ENCODE data around the gene ERCC2.
"Not testable (repeated sequence)": the region's sequence is repeated elsewhere in the genome, so short reads cannot be mapped to it uniquely, and the experiment has no call there.

Gene ERCC2

GRCh38 chr19:45370410-45371204 lies at the start of gene ERCC2:
TSS of gene ERCC2 (minus strand) at chr19:45370573. CDS start at chr19:45370540, 33 bp downstream.
- peak; percentile 98 for DNase-seq

GRCh38 chr19:45419895-45420294 lies 49.5 kb upstream of the ERCC2 start:
- no peak for DNase-seq

DNA sequence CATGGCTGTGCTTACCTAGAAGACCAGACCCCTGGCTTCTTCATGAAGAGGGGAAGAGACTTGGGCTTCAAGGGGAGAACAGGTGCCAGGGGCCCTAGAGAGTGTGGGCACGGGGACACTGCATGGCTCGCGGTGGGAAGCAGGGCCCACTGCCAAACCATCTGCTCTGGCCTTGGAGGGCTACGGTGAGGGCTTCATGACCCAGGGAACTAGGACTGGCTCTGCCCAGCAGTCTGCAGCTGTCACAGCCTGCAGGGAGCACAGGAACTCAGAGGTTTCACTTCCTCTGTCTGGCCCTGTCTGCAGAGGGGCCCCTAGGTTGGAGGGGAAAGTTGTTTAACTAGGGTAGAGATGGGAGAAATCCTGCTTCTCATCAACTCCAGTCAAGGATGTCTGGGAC lies 49.0 kb upstream of the ERCC2 start:
- no peak for DNase-seq

DNA sequence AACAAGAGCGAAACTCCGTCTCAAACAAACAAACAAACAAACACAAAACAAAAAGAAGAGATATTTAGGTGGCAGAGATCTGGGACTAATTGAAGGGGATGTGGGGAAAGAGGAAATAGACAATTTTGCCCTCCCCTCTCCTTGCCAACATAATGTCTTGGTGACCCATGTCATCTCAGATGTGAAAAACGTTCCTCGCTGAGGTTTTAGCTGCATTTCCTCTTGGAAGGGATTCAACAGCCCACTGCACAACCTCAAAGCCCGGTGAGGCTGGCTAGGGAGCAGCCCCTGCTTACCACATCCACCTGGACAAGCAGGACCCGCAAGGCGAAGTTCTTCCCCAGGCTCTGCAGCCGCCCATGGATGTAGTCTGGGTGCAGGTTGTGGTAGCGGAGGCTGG lies 48.4 kb upstream of the ERCC2 start:
- DNase-seq = no peak

DNA sequence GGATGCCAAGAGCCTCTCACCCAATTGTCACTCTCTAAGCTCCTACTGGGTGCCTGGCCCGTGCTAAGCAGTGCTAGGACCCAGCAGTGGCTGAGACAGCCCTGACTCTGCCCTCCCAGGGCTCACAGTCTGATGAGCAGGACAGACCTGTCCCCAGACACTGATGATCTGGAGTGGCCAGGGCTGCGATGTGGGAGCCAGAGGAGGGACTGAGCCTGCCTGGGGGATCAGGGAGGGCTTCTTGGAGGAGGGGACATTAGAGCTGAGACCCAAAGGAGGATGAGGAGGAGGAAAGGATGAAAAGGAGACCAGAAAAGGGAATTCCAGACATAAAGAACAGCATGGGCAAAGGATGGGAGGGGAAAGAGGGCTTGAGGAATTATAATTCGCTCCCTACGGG lies 46.8 kb upstream of the ERCC2 start:
- DNase-seq = no peak

DNA sequence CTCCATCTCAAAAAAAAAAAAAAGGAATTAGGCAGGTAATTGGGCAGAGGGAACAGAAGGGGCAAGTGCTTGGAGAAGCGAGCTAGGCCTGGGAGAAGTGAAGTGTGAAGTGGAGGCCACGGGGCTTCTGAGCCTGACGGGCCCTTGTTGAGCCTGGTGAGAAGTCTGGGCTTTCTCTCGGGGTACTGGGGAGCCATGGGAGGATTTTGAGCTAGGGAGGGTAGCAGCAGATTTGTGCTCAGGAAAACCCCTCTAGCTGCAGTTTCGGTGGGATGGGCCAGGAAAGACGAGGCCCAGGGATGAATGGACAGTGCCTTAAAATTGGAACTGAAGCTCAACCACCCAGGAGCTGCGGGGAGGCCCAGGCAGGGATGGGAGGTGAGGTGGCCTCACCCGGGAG lies 44.1 kb upstream of the ERCC2 start:
- DNase-seq = no peak

- no peak for DNase-seq
Observed at GRCh38 chr19:45413497-45413896, 43.1 kb upstream of the ERCC2 start.

- not testable (repeated sequence) for DNase-seq
Observed at GRCh38 chr19:45410330-45410729, 40.0 kb upstream of the ERCC2 start.

DNA sequence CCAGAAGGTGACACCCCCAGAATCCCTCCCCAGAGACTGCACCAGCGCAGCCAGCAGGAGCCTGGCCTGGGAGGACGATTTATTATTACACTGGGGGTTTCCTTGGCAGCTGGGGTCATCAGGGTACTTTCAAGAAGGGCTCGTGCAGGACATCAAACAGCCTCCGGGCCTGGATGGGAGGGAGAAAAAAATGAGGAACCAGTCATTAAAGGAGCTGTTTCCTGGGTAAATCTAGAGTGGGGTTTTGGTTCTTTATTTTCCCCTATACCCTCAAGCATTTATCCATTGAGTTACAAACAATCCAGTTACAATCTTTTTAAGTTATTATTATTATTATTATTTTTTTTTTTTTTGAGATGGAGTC lies 39.2 kb upstream of the ERCC2 start:
- DNase-seq = no peak

GRCh38 chr19:45408830-45409556 lies 38.6 kb upstream of the ERCC2 start:
- no peak for DNase-seq

DNA sequence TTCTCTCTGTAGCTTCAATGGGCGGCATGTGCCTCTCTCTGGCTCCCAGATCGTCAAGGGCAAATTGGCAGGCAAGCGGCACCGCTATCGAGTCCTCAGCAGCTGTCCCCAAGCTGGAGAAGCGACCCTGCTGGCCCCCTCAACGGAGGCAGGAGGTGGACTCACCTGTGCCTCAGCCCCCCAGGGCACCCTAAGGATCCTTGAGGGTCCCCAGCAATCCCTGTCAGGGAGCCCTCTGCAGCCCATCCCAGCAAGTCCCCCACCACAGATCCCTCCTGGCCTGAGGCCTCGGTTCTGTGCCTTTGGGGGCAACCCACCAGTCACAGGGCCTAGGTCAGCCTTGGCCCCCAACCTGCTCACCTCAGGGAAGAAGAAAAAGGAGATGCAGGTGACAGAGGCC lies 37.7 kb upstream of the ERCC2 start:
- no peak for DNase-seq

- not testable (repeated sequence) for DNase-seq
Observed at GRCh38 chr19:45407585-45407984, 37.2 kb upstream of the ERCC2 start.

- DNase-seq = no peak
Observed at GRCh38 chr19:45407091-45407375, 36.7 kb upstream of the ERCC2 start.

DNA sequence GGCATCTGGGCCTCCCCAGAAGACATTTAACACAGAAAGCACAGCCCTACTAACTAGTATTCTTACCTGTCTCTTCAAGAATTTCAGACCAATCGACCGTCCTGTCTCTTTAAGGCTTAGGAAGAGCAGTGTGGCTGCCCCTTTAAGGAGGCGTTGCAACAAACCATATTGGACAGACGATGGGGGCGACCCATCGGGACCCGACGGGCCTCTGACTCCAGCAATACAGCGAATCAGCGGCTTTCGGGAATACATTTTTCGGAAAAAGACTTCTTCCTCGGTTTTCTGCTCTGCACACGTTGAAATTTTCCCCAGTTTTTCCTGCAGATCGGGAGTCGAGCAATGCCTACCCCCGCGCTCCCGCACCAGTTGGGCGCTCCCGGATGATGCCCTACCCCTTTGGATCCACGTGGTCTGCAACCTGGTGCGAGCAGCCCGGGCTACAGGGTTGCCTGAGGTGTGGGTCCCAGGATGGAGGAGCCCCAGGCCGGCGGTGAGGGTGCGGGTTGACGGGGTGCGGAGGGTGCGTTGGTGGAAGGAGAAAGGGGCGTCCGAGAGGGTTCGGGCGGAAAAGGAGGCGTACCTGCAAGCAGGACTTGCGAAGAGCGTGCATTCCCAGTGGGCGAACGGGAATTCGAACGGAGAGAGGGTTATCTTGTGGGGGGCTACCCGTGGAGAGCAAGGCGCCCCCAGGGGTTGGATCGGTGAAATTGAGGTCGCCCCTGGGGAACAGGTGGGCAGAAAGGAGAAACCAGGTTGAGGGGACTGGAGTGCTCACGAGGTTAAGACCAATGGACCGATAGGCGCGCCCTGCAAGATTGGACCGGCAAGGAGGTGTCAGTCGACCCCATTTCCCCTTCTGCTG lies 36.1 kb upstream of the ERCC2 start, which contains the start of gene POLR1G:
Gene POLR1G, plus strand, starts transcription at position 419 of the 865 bp plus-strand sequence. Its CDS starts 53 bp downstream, at position 472.
- peak; percentile 95 for DNase-seq

- DNase-seq = peak; percentile 93
Observed at GRCh38 chr19:45405435-45406225, 35.3 kb upstream of the ERCC2 start.

DNA sequence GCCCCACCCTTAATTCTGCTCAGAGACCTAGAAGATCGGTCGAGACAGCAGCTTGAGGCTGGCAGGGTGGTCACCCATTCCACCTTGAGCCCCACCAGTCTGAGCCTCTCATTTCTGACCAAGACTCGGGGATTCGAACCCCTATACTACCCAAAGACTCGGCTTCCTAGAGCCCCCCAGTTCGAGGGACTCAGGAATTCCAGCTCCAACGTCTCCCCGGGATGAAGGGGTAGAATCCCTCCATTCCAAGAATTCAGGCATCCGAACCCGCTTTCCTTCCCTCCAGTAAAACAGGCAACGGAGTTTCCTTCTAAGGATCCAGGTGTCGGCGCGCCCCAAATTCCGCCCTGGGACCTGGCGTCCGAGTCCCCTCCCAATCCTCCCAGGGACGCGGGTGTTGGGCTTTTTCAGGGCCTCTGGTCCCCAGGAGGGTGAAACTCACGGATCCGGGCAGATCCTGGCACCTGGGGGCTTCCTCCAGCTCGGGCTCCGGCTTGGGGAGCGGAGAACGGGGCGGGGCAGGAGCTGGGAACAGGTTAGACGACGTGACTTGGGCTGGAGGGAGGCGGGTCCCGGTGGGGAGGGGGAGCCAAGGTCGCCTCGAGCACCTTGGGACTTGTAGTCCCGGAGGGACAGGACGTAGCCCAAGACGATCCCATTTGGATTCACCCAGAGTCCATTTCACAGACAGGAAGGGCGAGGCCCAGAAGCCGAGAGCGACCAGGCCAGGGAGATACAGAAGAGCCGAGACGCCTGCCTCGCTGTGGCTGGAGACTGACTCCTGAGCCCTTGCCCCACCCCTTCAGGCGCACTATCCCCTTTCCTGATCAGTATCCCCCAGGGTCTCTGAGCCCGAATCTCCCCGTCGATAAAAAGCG lies 34.4 kb upstream of the ERCC2 start, which contains the start of gene PPP1R13L:
Gene PPP1R13L, minus strand, starts transcription at position 513 of the 878 bp plus-strand sequence. CDS start 6,751 bp downstream, outside the sequence.
- peak; percentile 82 for DNase-seq

DNA sequence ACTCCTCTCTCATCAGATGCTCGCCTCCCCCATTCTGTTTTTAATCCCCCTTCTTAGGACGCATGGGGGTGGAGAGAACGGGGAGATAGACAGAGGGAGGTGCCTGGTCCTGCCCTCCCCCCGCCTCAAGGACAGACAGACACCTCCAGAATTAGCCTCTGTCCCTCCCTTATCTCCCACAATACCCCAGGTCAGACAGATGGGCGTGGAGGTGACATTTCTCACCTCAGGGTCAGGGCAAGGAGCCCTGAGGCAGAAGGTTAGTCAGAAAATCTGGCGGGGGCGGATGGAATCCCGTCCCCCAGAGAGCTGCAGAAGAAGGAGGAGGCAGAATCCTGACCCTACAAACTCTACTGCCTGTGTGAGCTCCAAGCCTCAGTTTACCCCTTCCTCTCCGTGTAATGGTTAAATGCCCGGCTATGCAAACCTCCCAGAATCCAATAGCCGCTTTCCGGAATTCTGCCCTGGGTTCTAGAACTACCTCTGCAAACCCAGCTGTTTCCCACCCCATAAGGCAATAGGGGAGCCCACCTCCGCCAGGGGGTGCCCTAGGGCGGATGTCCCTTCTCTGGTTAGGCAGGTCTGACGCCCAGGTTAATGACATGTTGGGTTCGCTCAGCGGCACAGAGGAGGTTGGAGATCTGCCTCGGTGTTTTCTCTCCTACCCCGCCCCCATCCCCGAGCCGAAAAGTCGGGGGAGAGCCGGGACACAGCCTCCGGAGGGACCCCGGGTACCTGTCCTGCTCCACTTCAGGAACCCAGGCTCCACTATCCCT lies 33.6 kb upstream of the ERCC2 start:
- peak; percentile 83 for DNase-seq

- no peak for DNase-seq
Observed at GRCh38 chr19:45403272-45403671, 32.9 kb upstream of the ERCC2 start.

GRCh38 chr19:45402298-45403061 lies 32.1 kb upstream of the ERCC2 start:
- peak; percentile 57 for DNase-seq

DNA sequence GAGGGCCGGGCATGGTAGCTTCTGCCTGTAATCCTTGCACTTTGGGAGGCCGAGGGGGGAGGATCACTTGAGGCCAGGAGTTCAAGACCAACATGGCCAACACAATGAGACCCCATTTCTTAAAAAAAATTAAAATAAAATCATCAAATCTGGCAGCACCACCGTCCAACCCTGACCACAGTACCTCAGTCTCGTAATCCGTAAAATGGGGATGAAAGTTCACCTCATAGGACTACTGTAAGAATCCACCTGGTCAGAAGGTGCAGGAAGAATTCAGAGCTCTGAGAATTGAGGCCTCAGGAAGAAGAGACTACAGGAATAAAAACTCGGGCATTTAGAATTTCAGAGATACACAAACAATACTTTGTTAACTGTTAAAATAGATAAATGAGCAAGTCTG lies 31.4 kb upstream of the ERCC2 start:
- no peak for DNase-seq

Data from hematopoietic multipotent progenitor cell treated with erythropoietin and hydrocortisone succinate and interleukin-3 and kit ligand, for 6 days (in vitro differentiated cells).